Medulla oblongata (tissue), 1 donor: ENCODE measurements around the gene AFG1L.

Experiments
- DNase-seq: peaks from one replicate; pipeline ENCODE4 v3.0.0-alpha.2; 2015; ENCODE audit errors: extremely low spot score

AFG1L gene

DNA sequence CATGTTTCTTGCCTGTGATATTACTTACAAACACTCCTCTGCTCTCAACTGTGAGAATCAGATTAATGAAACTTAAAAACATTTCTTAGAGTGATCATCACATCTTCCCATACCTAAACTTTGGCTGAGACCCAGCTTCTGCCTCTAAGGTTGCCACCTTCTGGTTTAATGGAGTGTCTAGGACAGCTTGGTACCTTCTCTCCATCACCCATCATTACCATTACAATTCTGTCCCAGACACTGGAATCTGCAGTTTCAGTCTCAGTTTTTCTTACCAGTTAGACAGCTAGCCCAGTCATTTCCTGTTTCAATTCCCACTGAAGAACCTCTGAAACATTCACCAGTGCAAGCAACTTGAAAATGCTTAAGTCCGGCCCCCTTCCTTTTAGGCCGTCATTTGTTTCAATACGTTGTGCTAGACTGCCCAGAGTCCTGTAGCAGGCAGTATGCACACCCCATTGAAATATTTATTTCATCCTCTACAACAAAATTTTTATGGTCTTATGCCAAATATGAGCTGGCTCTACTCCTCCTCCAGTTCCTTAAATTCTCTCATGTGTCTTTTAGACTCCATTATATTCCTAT lies 158.8 kb downstream of the AFG1L start:
- peak; percentile 37 for DNase-seq

DNA sequence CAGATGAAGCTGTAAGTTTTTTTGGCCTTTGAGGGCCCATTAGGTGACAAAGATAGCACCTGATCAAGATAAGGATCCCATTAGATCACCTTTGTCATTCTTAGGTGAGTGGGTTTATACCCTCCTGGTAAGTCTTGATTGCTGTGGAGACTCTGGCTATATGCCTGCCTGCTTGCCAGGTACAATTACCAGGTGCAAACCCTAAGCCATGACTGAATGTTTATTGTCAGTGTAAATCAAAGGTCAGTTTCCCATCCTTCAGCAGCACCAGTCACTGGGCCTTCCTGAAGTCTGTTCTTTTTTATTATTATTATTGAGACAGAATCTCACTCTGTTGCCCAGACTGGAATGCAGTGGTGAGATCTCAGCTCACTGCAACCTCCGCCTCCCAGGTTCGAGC lies 159.5 kb downstream of the AFG1L start:
- no peak for DNase-seq

DNA sequence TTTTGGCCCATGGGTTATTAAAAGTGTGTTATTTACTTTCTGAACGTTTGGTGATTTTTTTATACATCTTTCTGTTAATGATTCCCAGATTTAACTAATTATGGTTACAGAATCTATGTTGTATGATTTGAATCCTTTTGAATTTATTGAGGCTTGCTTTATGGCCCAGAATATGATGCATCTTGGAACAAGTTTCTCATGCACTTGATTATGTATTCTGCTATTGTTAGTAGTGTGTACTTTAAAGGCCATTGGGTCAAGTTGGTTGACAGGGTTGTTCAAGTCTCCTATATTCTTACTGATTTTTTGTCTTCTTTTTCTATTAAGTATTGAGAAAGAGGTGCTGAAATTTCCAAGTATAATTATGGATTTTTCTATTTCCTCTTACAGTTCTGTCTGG lies 160.8 kb downstream of the AFG1L start:
- no peak for DNase-seq

DNA sequence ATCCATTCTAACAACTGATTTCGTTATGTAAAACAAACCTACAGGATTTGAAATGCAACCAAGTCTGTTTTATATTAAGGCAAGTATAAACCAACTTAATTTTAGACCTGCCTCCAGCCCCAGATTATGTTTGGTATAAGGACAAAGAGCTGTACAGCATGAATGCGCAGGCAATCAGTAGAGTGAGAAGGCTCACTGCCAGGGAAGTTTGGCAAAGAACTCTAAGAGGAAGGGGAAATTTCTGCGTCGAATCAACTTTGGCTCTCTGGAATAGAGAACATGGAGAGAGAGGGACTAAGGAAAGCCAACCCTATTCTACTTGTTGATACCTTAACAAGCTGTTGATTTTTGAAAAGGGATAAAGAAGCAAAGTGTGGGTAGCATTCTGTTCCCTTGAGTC lies 168.9 kb downstream of the AFG1L start:
- peak; percentile 16 for DNase-seq

DNA sequence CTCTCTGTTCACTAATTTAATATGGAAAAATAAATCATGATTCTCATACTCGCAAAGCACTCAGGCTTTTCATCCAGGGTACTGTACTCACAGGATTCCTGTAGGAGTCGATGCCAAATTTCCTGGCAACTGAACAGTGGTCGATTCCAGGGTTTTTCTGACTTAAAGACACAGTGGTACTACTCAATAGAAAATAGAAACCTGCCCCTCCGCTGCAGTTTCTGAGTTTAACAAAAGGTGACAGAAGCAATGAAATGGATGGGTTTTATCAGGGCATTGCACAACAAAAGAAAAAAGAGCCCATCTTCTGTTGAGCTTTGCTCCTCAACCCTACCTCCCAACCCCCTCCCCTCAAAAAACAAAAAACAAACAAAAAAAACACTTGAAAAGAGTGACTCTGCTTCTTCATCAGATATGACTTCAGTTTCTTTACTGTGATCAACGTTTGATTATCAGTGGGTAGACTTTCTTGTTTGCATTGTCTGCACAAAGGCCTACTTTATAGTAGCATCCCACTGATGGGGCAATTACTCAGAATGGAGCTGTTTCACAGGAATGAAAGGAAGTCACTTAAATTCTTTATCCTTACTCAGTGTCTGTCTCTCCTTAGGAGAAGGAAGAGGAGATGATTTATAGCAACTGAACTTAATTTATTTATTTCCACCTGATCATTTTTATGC lies 169.7 kb downstream of the AFG1L start:
- no peak for DNase-seq

DNA sequence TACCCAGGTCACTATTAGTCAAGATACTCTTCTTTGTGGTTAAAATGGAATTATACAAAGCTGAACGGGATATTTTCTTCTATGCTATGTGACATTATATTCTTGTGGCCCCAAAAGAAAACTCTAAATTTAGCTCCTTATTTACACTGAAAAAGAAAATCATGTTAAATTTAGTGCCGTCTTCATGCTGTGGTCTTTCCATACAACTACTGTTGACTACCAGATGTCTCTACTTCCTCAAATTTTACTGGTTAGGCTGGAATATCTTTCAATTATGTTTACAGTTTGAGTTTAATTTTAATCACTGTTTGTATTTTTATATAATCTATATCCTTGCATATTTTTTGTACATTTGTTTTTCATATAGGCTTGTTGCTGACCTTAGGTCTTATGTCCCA lies 170.2 kb downstream of the AFG1L start:
- no peak for DNase-seq

DNA sequence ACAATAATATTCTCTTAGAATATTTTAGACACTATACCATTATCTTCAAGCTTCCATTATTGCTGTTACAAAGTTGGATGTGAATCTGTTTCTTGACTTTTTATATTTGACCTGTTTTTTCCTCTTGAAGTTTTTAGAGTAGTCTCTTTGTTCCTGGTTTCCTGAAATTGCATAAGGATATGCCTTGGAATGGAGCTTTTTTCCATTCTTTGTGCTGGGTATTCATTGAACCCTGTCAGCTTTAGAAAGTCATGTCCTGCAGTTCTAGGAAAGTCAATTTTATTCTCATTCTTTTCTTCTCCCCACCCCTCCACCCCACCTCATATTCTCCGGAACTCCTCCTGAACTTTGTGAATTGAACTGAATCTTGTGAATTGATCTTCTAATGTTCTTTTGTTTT lies 173.5 kb downstream of the AFG1L start:
- DNase-seq = no peak

DNA sequence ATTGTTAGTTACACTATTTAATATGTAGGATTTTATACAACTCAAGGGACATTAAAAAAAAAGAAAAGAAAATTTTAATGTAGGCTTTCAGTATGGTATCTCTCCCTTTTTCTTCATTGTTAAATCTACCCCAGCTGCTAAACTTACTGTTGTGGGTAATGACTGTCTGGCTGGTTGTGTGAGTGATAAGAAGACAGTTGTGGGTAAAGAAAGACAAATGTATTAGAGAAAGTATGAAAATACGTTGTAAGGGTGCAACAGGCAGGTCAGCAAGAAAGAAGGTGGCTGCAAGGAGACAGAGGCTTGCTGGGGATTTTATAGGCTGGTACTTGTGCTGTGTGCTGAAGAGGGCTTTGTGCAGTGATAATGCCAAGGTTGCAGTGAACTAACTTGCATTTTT lies 174.5 kb downstream of the AFG1L start:
- no peak for DNase-seq

DNA sequence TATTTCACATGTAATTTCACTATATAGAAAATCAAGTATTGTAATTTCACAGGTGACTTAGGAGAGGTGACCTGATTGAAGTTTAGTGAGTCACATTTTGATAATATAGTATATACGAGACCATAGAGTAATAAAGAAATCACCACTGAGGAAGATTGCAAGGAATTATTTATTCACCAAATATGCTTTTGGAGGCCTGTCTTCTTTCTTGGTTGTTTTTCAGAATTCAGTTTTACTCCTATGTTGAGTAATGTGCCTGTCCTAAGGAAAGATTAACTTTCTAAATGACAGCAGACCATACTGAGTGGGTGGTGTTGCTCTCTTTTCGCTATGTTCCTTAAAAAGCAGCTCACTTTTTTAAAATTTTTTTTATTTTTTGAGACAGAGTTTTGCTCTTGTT lies 178.3 kb downstream of the AFG1L start:
- DNase-seq = no peak

DNA sequence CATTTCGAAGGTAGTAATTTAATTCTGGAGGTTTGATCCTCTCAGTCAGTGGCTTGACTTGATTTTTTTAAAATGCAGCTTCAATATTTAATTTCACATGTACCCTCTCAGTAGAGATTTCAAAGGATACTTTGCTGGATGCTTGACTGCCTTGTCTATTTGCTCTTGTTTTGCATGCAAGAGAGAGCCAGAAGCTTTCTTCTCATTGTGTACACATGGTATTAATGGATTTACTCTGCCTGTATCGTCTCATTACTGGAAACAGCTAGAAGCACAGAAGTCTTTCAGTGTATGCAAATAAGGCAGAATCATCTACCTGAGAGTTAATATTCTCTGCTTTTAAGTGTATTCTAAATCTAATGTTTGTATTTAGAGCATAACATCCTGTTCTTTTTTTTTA lies 181.5 kb downstream of the AFG1L start:
- no peak for DNase-seq

DNA sequence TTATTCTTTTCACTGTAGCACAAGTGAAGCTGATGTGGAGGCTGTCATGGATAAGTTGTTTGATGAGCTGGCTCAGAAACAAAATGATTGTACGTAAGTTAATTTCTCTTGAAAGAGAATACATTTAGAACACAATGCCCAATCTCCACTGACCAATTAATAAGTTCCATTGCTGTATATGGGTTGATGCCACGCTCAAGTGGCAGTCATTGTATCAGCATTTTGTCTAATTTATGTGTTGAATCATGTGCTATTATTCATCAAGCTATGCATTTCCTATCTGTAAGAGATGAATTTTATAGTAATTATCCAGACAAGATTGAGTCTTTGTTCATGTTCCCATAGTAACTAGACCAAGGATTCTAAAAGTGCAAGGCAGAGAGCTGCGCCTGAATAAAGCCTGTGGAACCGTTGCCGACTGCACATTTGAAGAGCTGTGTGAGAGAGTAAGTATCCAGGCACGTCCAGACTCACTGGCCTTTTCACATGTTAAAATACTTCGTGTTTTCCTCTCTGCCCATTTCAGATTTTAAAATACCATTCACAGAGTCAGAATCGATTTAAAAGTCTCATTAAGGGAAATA lies 182.1 kb downstream of the AFG1L start:
- peak; percentile 20 for DNase-seq

DNA sequence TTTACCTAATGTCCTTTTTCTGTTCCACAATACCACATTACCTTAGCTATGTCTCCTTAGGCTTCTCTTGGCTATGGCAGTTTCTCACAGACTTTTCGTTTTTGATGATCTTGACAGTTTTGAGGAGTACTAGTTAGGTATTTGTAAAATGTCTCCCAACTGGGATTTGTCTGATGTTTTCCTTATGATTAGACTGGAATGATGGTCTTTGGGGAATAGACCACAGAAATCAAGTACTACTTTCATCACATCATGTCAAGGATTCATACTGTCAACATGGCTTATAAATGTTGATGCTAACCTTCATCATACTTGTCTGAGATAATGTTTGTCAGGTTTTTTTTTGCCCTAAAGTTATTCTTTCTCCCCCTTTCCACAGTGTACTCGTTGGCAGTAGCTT lies 187.7 kb downstream of the AFG1L start:
- no peak for DNase-seq

DNA sequence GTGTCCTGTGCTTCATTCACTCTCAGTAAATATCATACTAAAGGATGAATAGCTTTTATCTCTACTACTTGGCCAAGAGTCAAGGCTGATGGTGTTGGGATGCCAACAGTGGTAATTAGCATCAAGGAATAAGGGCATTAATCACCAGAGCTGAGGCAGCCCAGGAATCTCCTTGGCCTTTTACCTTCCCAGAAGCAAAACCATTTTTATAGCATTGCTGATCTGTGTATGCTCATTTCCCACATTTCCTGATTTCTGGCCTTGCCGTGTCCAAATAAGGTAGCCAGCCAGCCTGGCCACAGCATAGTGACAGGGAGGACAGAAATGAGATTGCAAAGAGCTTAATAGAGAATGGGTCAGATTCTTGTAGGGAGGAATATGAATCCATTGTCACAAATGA lies 189.2 kb downstream of the AFG1L start:
- no peak for DNase-seq

DNA sequence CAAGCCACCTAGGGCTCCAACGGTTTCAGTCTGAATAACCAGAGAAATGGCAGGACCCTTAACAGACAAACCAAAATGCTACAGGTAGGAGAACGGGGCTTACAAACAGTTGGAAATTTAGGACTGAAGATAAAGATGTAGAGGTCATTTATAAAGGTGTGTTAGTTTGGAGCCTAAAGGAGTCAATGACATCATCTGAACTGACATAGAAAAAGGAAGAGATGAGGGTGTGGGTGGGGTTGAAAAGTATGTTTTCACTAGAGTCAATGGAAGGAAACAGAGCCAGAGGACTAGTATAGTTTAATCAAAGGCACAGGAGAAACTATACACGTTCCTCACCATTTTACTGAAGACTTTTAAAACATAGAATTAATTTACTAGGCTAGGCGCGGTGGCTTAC lies 194.8 kb downstream of the AFG1L start:
- no peak for DNase-seq

DNA sequence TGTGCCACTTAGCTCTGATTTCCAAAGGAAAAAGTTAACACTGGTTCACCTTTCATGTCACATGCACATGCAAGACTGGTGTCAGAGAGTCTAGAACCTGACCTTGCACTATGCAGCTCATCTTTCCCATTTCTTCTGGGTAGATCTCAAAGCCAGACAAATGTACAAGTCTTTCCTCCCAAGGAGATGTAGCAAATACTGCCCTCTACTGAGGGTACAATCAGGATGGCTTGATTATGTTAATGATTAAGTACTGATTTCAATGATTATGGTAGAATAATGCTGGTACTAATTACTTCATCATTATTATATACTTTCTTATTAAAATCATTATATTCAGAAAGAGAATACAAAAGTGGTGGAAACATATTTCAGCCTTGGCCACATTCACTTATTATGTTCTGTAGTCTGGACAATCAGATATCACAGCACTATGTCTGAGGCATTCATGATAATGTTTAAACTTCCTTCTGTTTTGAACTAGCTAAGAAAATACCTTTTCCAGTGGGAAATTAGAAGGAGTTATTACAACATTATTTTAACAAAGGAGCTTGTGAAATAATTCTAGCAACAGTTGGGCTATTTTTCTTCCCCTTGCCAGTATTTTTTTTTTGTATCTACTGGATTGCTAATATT lies 197.4 kb downstream of the AFG1L start:
- peak; percentile 77 for DNase-seq

DNA sequence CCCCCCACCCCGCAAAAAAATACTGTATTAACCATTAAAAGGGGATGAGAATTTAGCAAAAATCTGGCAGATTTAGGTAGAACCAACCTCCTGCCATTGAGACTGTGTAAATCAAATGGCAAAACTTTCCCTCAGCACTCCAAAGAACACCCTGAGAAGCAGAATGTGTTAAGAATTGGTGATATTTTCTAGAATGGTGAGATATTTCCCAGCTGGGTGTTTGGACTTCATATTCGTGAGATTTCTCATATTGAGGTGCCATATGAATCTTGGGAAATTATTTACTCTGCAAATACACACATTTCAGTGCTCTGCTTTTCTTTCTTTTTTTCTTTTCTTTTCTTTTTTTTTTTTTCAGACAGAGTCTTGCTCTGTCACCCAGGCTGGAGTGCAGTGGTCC lies 199.6 kb downstream of the AFG1L start:
- no peak for DNase-seq

DNA sequence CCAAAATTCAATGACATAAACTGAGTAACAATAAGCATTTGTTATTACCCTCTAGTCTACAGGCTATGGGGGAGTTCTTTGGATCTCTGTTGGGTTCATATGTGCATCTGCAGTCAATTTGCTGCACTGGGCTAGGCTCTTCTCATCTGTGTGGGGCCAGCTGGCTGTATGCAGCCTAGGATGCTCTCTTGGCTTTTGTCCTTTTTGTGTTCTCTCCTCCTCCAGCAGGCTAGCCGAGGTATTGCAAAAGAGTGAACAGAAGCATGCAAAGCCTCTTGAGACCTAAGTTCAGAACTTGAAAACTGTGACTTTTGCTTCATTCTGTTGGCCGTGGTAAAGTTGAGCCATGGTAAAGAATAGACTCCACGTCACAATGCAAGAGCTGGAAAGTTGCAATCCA lies 203.0 kb downstream of the AFG1L start:
- peak; percentile 20 for DNase-seq

DNA sequence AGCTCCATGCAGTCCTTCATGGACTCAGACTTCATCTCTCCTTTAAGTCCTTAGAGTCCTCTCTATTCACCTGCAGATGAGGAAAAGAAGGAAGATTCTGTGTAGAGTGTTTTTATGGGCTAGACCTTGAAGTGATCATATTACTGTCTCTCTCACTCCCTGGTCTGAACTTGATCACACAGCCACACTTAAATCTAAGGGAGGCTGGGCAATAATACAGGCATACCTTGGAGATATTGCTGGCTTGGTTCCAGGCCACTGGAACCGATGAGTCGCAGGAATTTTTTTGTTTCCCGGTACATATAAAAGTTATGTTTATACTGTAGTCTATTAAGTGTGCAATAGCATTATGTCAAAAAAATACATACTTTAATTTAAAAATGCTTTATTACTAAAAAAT lies 206.7 kb downstream of the AFG1L start:
- DNase-seq = no peak

DNA sequence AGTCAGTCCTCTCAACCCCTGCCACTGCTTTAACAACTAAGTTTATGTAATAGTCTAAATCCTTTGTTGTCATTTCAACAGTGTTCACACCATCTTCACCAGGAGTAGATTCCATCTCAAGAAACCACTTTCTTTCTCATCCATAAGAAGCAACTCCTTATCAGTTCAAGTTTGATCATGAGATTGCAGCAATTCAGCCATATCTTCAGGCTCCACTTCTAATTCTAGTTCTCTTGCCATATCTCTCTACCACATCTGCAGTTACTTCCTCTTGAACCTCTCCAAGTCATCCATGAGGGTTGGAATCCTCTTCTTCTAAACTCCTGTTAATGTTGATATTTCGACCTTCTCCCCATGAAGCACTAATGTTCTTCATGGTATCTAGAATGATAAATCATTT lies 208.0 kb downstream of the AFG1L start:
- no peak for DNase-seq

DNA sequence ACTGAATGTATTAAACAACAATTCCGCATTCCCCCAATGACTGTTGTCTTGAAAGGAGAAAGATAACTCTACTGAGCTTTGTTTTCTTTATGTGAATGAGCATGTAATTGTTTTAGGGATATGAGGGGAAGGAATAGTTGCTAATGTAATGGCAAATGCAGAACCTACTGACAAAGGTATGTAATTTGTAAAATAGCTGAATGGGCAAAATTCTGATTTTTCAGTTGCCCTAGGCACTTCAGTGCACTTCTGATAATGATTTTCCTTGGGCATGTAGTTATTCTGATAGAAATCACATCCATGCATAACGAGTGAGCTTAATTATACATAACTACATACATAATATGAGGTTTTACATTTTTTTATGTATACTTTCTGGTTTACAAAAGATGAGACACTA lies 212.5 kb downstream of the AFG1L start:
- no peak for DNase-seq

DNA sequence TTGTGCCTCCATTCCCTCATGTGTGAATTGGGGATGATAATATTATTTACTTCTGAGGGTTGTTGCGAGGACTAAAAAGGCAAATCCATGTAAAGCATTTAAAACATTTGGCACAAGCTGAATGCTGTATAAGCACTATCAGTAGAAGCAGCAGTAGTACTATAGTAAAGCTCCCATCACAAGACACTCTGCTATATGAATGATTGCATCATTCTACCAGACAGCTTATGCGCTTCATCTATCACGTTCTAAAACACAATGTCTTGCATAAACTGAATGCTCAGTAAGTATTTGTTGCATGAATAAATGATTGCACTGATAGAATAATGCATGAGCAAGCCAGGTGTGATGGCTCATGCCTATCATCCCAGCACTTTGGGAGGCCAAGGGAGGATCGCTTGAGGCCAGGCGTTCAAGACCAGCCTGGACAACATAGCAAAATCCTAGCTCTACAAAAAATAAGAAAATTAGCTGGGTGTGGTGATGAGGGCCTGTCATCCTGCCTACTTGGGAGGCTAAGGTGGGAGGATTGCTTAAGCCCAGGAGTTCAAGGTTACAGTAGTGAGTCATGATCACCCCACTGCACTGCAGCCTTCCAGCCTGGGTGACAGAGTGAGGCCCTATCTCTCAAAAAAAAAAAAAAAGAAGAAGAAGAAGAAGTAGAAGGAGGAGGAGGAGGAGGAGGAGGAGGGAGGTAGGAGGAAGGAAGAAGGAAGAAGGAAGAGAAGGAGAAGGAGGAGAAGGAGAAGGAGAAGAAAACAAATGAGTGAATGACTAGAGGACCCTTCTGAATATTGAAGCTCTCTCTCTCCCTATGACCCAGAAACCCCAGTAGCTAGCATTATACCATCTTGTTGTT lies 215.8 kb downstream of the AFG1L start:
- no peak for DNase-seq
